ENCODE results near the gene TSGA10IP.
A peak's percentile ranks its signal among the peaks of the same experiment; 100 is the strongest.

DNA sequence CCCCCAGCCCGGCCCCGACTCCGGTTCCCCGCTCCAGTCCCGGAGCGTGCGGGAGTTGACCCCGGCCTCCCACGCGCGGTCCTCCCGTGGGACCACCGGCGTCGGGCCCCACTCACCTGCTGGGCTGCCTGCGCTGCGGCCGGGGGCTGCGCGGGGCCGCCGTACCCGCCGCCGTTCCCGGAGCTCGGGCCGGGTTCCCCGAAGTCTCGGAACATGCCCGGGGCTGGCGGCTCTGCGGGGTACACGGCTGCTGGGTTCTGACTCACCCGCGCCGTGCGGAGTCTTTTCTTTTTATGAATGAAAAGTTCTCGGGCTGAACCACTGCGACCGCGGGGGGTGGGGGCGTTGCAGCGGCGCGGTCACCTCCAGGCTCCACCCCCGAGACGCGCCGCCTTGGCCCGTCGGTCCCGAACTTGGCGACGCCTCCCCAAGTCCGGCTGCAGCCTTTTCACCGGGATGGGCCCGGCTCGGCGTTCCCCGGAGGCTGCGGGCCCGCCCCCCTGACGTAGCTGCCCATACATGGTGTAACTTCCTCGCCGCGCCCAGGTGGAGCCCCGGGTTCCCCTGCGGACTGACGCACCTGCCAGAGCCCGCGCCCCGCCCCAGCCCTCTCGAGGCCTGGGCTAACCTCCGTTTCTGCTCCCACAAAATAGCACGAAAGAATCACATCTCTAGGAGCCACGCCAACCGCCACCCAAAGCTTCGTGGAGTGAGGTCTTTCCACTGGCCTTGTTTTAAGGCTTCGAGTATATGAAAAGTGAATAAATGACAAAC is 45.0 kb upstream of the TSGA10IP start, which contains the start of gene FOSL1:
- TF ChIP-seq, protein P1, sequence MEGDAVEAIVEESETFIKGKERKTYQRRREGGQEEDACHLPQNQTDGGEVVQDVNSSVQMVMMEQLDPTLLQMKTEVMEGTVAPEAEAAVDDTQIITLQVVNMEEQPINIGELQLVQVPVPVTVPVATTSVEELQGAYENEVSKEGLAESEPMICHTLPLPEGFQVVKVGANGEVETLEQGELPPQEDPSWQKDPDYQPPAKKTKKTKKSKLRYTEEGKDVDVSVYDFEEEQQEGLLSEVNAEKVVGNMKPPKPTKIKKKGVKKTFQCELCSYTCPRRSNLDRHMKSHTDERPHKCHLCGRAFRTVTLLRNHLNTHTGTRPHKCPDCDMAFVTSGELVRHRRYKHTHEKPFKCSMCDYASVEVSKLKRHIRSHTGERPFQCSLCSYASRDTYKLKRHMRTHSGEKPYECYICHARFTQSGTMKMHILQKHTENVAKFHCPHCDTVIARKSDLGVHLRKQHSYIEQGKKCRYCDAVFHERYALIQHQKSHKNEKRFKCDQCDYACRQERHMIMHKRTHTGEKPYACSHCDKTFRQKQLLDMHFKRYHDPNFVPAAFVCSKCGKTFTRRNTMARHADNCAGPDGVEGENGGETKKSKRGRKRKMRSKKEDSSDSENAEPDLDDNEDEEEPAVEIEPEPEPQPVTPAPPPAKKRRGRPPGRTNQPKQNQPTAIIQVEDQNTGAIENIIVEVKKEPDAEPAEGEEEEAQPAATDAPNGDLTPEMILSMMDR (IDR thresholded peaks at IDR 0.05), result peak in 1 of 5 experiments; percentile 7
- TF ChIP-seq POLR2A (IDR thresholded peaks at IDR 0.05), result peak; percentile 58
